Ishikawa (cell line): ENCODE measurements around the gene CCDC110.

Experiments
- CEBPB ChIP-seq: IDR thresholded peaks from 2 replicates; pipeline ENCODE4 v1.6.1; 2012
- EGR1 ChIP-seq: IDR thresholded peaks from 2 replicates; pipeline ENCODE4 v1.6.1; 2012
- EP300 ChIP-seq: IDR thresholded peaks from 2 replicates; pipeline ENCODE4 v1.6.1; 2012; ENCODE audit warnings: borderline replicate concordance
- FOXM1 ChIP-seq: IDR thresholded peaks from 2 replicates; pipeline ENCODE4 v1.6.1; 2012; ENCODE audit warnings: low read depth, borderline replicate concordance
- NFIC ChIP-seq: IDR thresholded peaks from 2 replicates; pipeline ENCODE4 v1.6.1; 2012
- TAF1 ChIP-seq: IDR thresholded peaks from 2 replicates; pipeline ENCODE4 v1.6.1; 2012; ENCODE audit warnings: low read depth, mild to moderate bottlenecking
- YY1 ChIP-seq: IDR thresholded peaks from 2 replicates; pipeline ENCODE4 v1.6.1; 2012; ENCODE audit warnings: low read depth
- ZBTB7A ChIP-seq: IDR thresholded peaks from 2 replicates; pipeline ENCODE4 v1.6.1; 2012; ENCODE audit warnings: low read depth
- TF ChIP-seq, protein P1 (sequence below): IDR thresholded peaks from 2 replicates; pipeline ENCODE4 v1.6.1; 2012
- TF ChIP-seq, protein P2 (sequence below): IDR thresholded peaks from 2 replicates; pipeline ENCODE4 v1.6.1; 2012; ENCODE audit warnings: low read depth, mild to moderate bottlenecking

DNA sequence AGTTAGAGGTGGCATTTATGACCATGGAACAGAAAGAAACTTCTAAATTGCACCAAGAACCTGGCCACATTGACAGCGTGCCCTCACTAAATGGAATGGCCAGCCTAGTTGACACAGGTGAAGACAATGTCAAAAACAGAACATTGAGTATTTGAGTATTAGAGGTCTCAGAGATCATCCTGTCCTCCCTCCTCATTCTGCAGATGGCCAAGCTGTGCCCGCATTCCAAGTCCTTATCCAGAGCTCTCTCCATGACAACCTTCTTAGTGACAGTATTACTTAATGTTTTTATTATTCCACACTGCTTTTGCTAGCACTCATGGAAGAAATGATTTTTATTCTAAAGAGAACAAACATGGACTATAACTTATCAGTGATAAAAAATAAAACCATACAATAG, 9.9 kb upstream of the CCDC110 start:
- TF ChIP-seq TAF1 (no peak), EP300 (no peak), ZBTB7A (no peak), FOXM1 (no peak), NFIC (no peak), EGR1 (no peak), CEBPB (no peak), YY1 (no peak)
- TF ChIP-seq, protein P1, sequence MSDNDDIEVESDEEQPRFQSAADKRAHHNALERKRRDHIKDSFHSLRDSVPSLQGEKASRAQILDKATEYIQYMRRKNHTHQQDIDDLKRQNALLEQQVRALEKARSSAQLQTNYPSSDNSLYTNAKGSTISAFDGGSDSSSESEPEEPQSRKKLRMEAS = no peak
- TF ChIP-seq, protein P2, sequence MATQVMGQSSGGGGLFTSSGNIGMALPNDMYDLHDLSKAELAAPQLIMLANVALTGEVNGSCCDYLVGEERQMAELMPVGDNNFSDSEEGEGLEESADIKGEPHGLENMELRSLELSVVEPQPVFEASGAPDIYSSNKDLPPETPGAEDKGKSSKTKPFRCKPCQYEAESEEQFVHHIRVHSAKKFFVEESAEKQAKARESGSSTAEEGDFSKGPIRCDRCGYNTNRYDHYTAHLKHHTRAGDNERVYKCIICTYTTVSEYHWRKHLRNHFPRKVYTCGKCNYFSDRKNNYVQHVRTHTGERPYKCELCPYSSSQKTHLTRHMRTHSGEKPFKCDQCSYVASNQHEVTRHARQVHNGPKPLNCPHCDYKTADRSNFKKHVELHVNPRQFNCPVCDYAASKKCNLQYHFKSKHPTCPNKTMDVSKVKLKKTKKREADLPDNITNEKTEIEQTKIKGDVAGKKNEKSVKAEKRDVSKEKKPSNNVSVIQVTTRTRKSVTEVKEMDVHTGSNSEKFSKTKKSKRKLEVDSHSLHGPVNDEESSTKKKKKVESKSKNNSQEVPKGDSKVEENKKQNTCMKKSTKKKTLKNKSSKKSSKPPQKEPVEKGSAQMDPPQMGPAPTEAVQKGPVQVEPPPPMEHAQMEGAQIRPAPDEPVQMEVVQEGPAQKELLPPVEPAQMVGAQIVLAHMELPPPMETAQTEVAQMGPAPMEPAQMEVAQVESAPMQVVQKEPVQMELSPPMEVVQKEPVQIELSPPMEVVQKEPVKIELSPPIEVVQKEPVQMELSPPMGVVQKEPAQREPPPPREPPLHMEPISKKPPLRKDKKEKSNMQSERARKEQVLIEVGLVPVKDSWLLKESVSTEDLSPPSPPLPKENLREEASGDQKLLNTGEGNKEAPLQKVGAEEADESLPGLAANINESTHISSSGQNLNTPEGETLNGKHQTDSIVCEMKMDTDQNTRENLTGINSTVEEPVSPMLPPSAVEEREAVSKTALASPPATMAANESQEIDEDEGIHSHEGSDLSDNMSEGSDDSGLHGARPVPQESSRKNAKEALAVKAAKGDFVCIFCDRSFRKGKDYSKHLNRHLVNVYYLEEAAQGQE = no peak
